Endothelial cell of umbilical vein (primary cell): ENCODE data around the gene GPD1L. TPM values are rescaled to one million over a fixed set of nuclear protein-coding genes. Genes with fewer than 3 reads are reported as not detected.

Source experiments
- BruUV-seq: library from RNA; stranded (reverse); fragments of 400-500 nt; replicated peaks from 2 replicates; lab custom pipeline; 2021; lab: Mats Ljungman, UMichigan
- CTCF ChIA-PET: fragments of 300-600, 350-600 bp; sonication (Branson Sonifier 250); formaldehyde crosslinking; loops from one replicate; lab custom pipeline; 2021; ENCODE audit warnings: antibody characterized with exemption, inconsistent platforms; lab: Charles Lee
- POLR2A ChIA-PET: fragments of 300-600, 350-600 bp; sonication (Branson Sonifier 250); formaldehyde crosslinking; loops from one replicate; lab custom pipeline; 2021; ENCODE audit warnings: antibody characterized with exemption, inconsistent platforms; lab: Charles Lee
- DNase-seq: peaks from one replicate; pipeline ENCODE4 v3.0.0-alpha.2; 2011; ENCODE audit warnings: low read depth, low spot score
- FAIRE-seq: peaks from 2 replicates; lab custom pipeline; 2011; peaks lifted over from hg19 to GRCh38; lab: Jason Lieb, UNC
- H2AFZ ChIP-seq: 2 replicates; pipeline ENCODE4 v1.6.0; 2012; ENCODE audit warnings: low read depth, low read length, control low read depth, inconsistent platforms
- H3K27ac ChIP-seq: 2 replicates; pipeline ENCODE4 v1.5.1; 2011; ENCODE audit warnings: low read depth, mild to moderate bottlenecking, control low read depth, low read length, moderate library complexity; ENCODE audit not compliant: insufficient read depth
- H3K27me3 ChIP-seq, 2 experiments: 2 replicates each; pipeline versions ENCODE4 v1.6.0 to v1.6.1; 2011; ENCODE audit warnings: low read length in 2 of 2, mixed read lengths in 1 of 2; ENCODE audit not compliant: control insufficient read depth in 2 of 2, insufficient read depth in 2 of 2
- H3K36me3 ChIP-seq, 2 experiments: 2 replicates in 1 of 2; 3 replicates in 1 of 2; pipeline ENCODE4 v1.5.1; 2011; ENCODE audit warnings: low read length in 2 of 2, mild to moderate bottlenecking in 1 of 2, moderate library complexity in 1 of 2; ENCODE audit not compliant: control insufficient read depth in 2 of 2, insufficient read depth in 2 of 2; ENCODE audit errors: extremely low read depth in 1 of 2
- H3K4me1 ChIP-seq: 3 replicates; pipeline ENCODE4 v1.5.1; 2011; ENCODE audit warnings: mild to moderate bottlenecking, low read length; ENCODE audit not compliant: control insufficient read depth, insufficient read depth; ENCODE audit errors: extremely low read depth
- H3K4me2 ChIP-seq: 2 replicates; pipeline ENCODE4 v1.6.1; 2011; ENCODE audit warnings: low read length, control low read depth, mixed read lengths; ENCODE audit not compliant: insufficient read depth
- H3K4me3 ChIP-seq, 3 experiments: fragments of 200-600 bp in 1 of 3; sonication (generic), shearing (Covaris generic) in 1 of 3; replicated peaks in 1 of 3; 2 replicates each; pipeline ENCODE4 v1.5.1; 2011 to 2016; ENCODE audit warnings: control low read depth in 3 of 3, low read length in 3 of 3, mild to moderate bottlenecking in 2 of 3, inconsistent platforms in 1 of 3, low read depth in 1 of 3, moderate library complexity in 1 of 3; ENCODE audit not compliant: insufficient read depth in 1 of 3
- H3K79me2 ChIP-seq: 2 replicates; pipeline ENCODE4 v1.6.0; 2012; ENCODE audit warnings: low read length, inconsistent platforms; ENCODE audit not compliant: control insufficient read depth, insufficient read depth
- H3K9ac ChIP-seq: replicated peaks from 2 replicates; pipeline ENCODE3; 2011; ENCODE audit warnings: low read length, control low read depth; ENCODE audit not compliant: insufficient read depth; ENCODE audit errors: extremely low read depth
- H3K9me1 ChIP-seq: replicated peaks from 3 replicates; pipeline ENCODE4 v1.6.0; 2011; ENCODE audit warnings: mild to moderate bottlenecking, low read length; ENCODE audit not compliant: control insufficient read depth, insufficient read depth; ENCODE audit errors: extremely low read depth
- H3K9me3 ChIP-seq: replicated peaks from 2 replicates; pipeline ENCODE4 v1.5.1; 2012; ENCODE audit warnings: low read length, inconsistent platforms; ENCODE audit not compliant: control insufficient read depth, insufficient read depth
- H4K20me1 ChIP-seq: replicated peaks from 2 replicates; pipeline ENCODE3; 2011; ENCODE audit warnings: mild to moderate bottlenecking, low read length; ENCODE audit not compliant: control insufficient read depth, insufficient read depth; ENCODE audit errors: extremely low read depth
- CTCF ChIP-seq, 2 donors: IDR thresholded peaks; 1 replicate in 1 of 2; 2 replicates in 1 of 2; pipeline ENCODE4 v1.5.1; 2011; ENCODE audit warnings: low read length in 2 of 2, mild to moderate bottlenecking in 2 of 2, moderate library complexity in 2 of 2, control low read depth in 1 of 2, inconsistent platforms in 1 of 2, low read depth in 1 of 2; ENCODE audit not compliant: insufficient read depth in 1 of 2; ENCODE audit errors: extremely low read depth in 1 of 2
- EZH2 ChIP-seq: IDR thresholded peaks from 2 replicates; pipeline ENCODE4 v1.6.1; 2012; ENCODE audit warnings: borderline replicate concordance, low read depth, mild to moderate bottlenecking, moderate library complexity, low read length, inconsistent platforms; ENCODE audit not compliant: severe bottlenecking
- FOS ChIP-seq: IDR thresholded peaks from 2 replicates; pipeline ENCODE4 v1.6.1; 2011; ENCODE audit warnings: mild to moderate bottlenecking, low read length, moderate library complexity, borderline replicate concordance; ENCODE audit not compliant: insufficient read depth
- GATA2 ChIP-seq: IDR thresholded peaks from 2 replicates; pipeline ENCODE4 v1.7.0; 2011; ENCODE audit warnings: low read depth, mild to moderate bottlenecking, moderate library complexity, mixed read lengths, low read length; ENCODE audit not compliant: insufficient read length, insufficient read depth
- JUN ChIP-seq: IDR thresholded peaks from 2 replicates; pipeline ENCODE4 v1.6.1; 2011; ENCODE audit warnings: borderline replicate concordance, low read depth; ENCODE audit not compliant: insufficient read length, insufficient read depth
- MAX ChIP-seq: IDR thresholded peaks from 2 replicates; pipeline ENCODE4 v1.6.1; 2011; ENCODE audit not compliant: insufficient read depth, insufficient read length
- MYC ChIP-seq: IDR thresholded peaks from one replicate; pipeline ENCODE4 v1.6.1; 2011; ENCODE audit warnings: mild to moderate bottlenecking, low read depth, low read length
- POLR2A ChIP-seq: IDR thresholded peaks from 2 replicates; pipeline ENCODE4 v1.6.1; 2012; ENCODE audit warnings: low read depth, mild to moderate bottlenecking, control low read depth, low read length
- POLR2AphosphoS5 ChIP-seq: IDR thresholded peaks from 2 replicates; pipeline ENCODE4 v1.6.1; 2012; ENCODE audit warnings: low read depth, mild to moderate bottlenecking, control low read depth, low read length, moderate library complexity; ENCODE audit not compliant: insufficient read depth
- dilution Hi-C: fragments of 300-500 bp; cut with MboI; formaldehyde crosslinking; loops from one replicate; pipeline ENCODE4 v1.15.0; 2019; ENCODE audit warnings: low sequenced_read_pairs; ENCODE audit not compliant: extremely low pct_ligation_motif_present
- intact Hi-C: fragments of 100-400 bp; cut with micrococcal nuclease; formaldehyde crosslinking; loops from one replicate; pipeline ENCODE4 v1.10.0; 2022
- polyA plus RNA-seq, 4 experiments: library from polyadenylated mRNA; depleted of rRNA in 3 of 4; stranded (reverse) in 3 of 4; unstranded in 1 of 4; fragments of >200 nt; gene quantifications; 2 replicates each; pipeline versions ENCODE4 v1.2.1 to v1.2.3, GENCODE V29; 2011 to 2012; ENCODE audit warnings: missing spikeins in 1 of 4
- total RNA-seq: library from RNA; stranded (reverse); gene quantifications from 2 replicates; pipeline ENCODE4 v1.2.3, GENCODE V29; 2021

Gene GPD1L
- total and polyA plus RNA-seq, 2 donors (not counting 3 experiments of a cell fraction or from before 2014, with no cell fraction given), result 5.1 to 12.9 TPM

- no peaks in the 10 kb centered on the region for H3K27me3 ChIP-seq
- H3K36me3 ChIP-seq, result no peaks in the 10 kb centered on the region
- CTCF ChIA-PET, result interaction anchor here (0.5 kb wide), 1 partner anchor 69 kb away, joined by 3 read pairs; no protein-coding TSS in a partner anchor
- H4K20me1 ChIP-seq, result no peaks in the 10 kb centered on the region
- no peak overlapping the region for H3K4me3 ChIP-seq
- no peaks in the 10 kb centered on the region for H3K4me1 ChIP-seq
- dilution Hi-C loops, result no loop called here
- H3K79me2 ChIP-seq, result no peaks in the 10 kb centered on the region
- H3K27ac ChIP-seq, result no peak overlapping the region
- BruUV-seq, result no TSS peak
- intact Hi-C loops, result no loop called here
- no peak for TF ChIP-seq FOS
- no peak for TF ChIP-seq POLR2AphosphoS5
- no peak for TF ChIP-seq MAX
- no peak for TF ChIP-seq JUN
- TF ChIP-seq POLR2A, result no peak
- no peak for TF ChIP-seq MYC
- no peak for TF ChIP-seq GATA2
- H3K9me1 ChIP-seq, result no peaks in the 10 kb centered on the region
- FAIRE-seq, result no peak
- H3K4me2 ChIP-seq, result no peak overlapping the region
- no peak overlapping the region for H2AFZ ChIP-seq
- no peak for DNase-seq
- H3K9me3 ChIP-seq, result no peaks in the 10 kb centered on the region
- POLR2A ChIA-PET, result no interaction called here
- H3K9ac ChIP-seq, result no peak overlapping the region
Observed at GRCh38 chr3:32166654-32167053, 60.2 kb downstream of the GPD1L start.

- ChIA-PET CTCF (interaction anchor here (0.8 kb wide), 1 partner anchor 295 kb away, joined by 3 read pairs; no protein-coding TSS in a partner anchor), POLR2A (no interaction called here)
- Histone ChIP-seq H3K4me2 (no peak overlapping the region), H3K9ac (no peak overlapping the region), H3K4me1 (peaks cover 2% of the 10 kb centered on the region), H4K20me1 (no peaks in the 10 kb centered on the region), H2AFZ (no peak overlapping the region), H3K36me3 (no peaks in the 10 kb centered on the region), H3K27ac (no peak overlapping the region), H3K9me3 (no peaks in the 10 kb centered on the region), H3K9me1 (no peaks in the 10 kb centered on the region), H3K4me3 (no peak overlapping the region), H3K27me3 (no peaks in the 10 kb centered on the region), H3K79me2 (no peaks in the 10 kb centered on the region)
- TF ChIP-seq MYC, result no peak
- no peak for TF ChIP-seq MAX
- TF ChIP-seq POLR2A, result no peak
- no peak for TF ChIP-seq GATA2
- TF ChIP-seq POLR2AphosphoS5, result no peak
- no peak for TF ChIP-seq EZH2
- TF ChIP-seq CTCF (IDR thresholded peaks at IDR 0.05; ENCODE audit: extremely low read depth in 1 of 2, insufficient read depth in 1 of 2, low read depth in 1 of 2, low read length in 2 of 2), result no peak
- no peak for TF ChIP-seq JUN
- no peak for TF ChIP-seq FOS
- BruUV-seq, result no TSS peak
- DNase-seq (no peak), FAIRE-seq (no peak)
- intact Hi-C loops, result no loop called here
- dilution Hi-C loops, result no loop called here
Observed at GRCh38 chr3:32172420-32172819, 66.0 kb downstream of the GPD1L start.
